Omental fat pad (tissue), 4 donors: Measurements from ENCODE around the gene GLTPD2. TPM values are rescaled to one million over a fixed set of nuclear protein-coding genes. Genes with fewer than 3 reads are reported as not detected.
A peak's percentile ranks its signal among the peaks of the same experiment; 100 is the strongest.

Source experiments
- ATAC-seq: fragments of 150-250 bp; one replicate; pipeline ENCODE4 v1.9.1; 2016; ENCODE audit warnings: mild to moderate bottlenecking, moderate library complexity; ENCODE audit not compliant: low FRiP score
- DNase-seq: peaks from one replicate; pipeline ENCODE4 v3.0.0-alpha.2; 2019; ENCODE audit warnings: low spot score
- total RNA-seq, 4 donors: library from RNA; depleted of rRNA; stranded (reverse); fragments of >200 nt; gene quantifications; one replicate each; pipeline ENCODE4 v1.1.0, GENCODE V29; 2016
- TF ChIP-seq, protein P1 (sequence below), 3 donors: fragments of 450-650 bp; IDR thresholded peaks; one replicate each; pipeline ENCODE4 v1.5.1; 2016 to 2017; ENCODE audit warnings: antibody characterized with exemption in 3 of 3, mild to moderate bottlenecking in 3 of 3, moderate library complexity in 2 of 3

GLTPD2 gene
- total RNA-seq, 4 donors from 2014 or later: not detected

GRCh38 chr17:4751932-4752331 is 36.8 kb upstream of the GLTPD2 start:
- no peak for DNase-seq
- ATAC-seq: no peak
- TF ChIP-seq, protein P1, sequence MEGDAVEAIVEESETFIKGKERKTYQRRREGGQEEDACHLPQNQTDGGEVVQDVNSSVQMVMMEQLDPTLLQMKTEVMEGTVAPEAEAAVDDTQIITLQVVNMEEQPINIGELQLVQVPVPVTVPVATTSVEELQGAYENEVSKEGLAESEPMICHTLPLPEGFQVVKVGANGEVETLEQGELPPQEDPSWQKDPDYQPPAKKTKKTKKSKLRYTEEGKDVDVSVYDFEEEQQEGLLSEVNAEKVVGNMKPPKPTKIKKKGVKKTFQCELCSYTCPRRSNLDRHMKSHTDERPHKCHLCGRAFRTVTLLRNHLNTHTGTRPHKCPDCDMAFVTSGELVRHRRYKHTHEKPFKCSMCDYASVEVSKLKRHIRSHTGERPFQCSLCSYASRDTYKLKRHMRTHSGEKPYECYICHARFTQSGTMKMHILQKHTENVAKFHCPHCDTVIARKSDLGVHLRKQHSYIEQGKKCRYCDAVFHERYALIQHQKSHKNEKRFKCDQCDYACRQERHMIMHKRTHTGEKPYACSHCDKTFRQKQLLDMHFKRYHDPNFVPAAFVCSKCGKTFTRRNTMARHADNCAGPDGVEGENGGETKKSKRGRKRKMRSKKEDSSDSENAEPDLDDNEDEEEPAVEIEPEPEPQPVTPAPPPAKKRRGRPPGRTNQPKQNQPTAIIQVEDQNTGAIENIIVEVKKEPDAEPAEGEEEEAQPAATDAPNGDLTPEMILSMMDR (IDR thresholded peaks at IDR 0.05): no peak

DNA sequence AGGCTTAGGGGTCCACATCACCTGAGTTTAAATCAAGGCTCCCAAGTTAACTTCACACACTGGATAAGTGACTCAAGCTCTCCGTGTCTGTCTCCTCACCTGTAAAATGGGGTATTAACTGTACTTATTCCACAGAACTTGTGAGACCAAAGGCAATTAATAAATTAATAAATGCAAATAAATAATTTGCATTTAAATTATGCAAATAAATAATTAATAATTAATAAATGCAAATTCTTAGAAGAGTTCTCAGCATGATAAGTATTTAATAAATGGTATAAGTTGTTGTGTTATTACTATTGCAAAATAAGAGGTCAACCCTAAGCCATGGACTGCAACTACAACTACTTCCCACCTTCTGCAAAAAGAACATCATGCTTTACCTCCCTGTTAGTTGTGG is 35.4 kb upstream of the GLTPD2 start:
- DNase-seq: no peak
- no peak for ATAC-seq
- TF ChIP-seq, protein P1 (IDR thresholded peaks at IDR 0.05): no peak

DNA sequence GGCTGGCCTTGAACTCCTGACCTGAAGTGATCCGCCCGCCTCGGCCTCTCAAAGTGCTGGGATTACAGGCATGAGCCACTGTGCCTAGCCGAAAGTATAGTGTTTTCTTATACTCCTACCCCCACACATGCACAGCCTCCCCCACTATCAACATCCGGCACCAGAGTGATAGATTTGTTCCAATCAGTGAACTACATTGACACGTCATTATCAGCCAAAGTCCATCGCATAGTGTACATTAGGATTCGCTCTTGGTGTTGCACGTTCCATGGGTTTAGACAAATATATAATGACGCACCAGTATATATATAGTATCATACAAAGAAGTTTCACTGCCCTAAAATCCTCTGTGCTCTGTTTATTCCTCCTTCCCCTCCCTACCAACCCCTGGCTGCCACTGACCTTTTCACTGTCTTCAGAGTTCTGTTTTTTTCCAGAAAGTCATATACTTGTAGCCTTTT is 29.0 kb upstream of the GLTPD2 start:
- ATAC-seq: peak; percentile 44
- DNase-seq: no peak
- TF ChIP-seq, protein P1 (IDR thresholded peaks at IDR 0.05): no peak

DNA sequence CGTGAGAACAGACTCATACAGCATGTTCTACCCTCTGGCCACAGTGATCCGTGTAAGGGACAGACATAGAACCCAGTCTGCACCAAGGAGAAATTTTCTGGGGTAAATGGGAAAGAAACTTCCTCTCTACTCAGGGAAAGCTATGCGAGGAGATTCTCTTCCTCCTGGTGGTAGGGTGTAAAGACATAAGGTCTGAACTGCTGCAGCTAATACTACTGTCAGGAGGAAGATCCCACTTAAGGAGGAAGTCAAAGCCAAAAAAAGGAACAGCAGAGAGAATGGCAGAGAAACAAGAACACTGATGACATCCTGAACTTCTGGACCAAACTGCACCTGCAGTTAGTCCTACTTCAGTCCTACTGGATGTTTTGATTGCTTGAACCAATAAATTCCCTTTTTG is 24.2 kb upstream of the GLTPD2 start:
- TF ChIP-seq, protein P1 (IDR thresholded peaks at IDR 0.05): no peak
- no peak for ATAC-seq
- no peak for DNase-seq

- ATAC-seq (no peak), DNase-seq (no peak)
- TF ChIP-seq, protein P1 (IDR thresholded peaks at IDR 0.05): no peak
Observed at GRCh38 chr17:4766201-4766600, 22.6 kb upstream of the GLTPD2 start.

GRCh38 chr17:4766723-4767122 is 22.0 kb upstream of the GLTPD2 start:
- ATAC-seq: no peak
- DNase-seq: no peak
- TF ChIP-seq, protein P1 (IDR thresholded peaks at IDR 0.05): no peak

GRCh38 chr17:4768298-4768697 is 20.5 kb upstream of the GLTPD2 start:
- DNase-seq (no peak), ATAC-seq (no peak)
- TF ChIP-seq, protein P1 (IDR thresholded peaks at IDR 0.05): no peak
